Stimulated activated CD4-positive, alpha-beta T cell treated with anti-CD3 and anti-CD28 coated beads, TNF-alpha, amount 100 ng/mL, for 4 hours (primary cell): ENCODE results near the gene LACRT.

Experiments
- DNase-seq, 3 experiments: peaks; one replicate each; pipeline ENCODE4 v3.0.0-alpha.2; 2020; ENCODE audit warnings: low read depth in 3 of 3

The LACRT gene

DNA sequence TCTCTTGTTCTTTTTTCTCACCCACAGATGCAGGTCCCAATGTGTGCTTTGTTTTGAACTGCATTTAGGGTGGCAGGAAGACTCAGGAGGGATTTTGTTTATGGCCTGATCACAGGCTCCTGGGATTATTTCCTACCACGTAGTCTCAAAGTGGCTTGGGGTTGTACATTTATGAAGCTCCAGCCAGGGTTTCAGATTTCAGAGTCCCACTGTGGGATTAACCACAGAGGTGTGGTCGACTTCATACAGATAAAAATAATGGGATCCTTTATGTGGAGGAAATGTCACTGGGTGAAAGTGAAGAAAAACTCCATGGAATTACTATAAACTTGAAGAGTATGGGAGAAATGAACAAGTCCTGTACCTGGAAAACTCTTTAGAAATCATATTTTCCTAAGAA, 32.0 kb downstream of the LACRT start:
- DNase-seq, result no peak

DNA sequence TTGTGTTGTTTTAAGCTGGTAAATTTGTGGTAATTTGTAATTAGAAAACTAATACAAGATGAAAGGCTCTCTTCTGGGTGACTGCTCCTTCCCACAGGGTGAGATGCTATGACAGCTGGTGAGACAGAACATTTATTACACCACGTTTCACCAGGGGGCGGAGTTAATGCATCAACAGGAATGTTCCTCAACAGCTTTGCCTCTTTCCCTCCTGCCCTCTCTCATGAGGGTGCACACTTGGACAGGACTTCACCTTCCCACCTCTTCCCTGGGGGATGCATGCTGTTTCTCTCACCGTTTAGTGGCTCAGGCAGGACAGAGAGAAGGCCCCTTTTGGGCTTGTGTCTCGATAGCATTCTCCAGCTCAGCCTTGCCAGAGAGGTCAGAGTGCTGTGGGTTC, 32.9 kb downstream of the LACRT start:
- no peak for DNase-seq

DNA sequence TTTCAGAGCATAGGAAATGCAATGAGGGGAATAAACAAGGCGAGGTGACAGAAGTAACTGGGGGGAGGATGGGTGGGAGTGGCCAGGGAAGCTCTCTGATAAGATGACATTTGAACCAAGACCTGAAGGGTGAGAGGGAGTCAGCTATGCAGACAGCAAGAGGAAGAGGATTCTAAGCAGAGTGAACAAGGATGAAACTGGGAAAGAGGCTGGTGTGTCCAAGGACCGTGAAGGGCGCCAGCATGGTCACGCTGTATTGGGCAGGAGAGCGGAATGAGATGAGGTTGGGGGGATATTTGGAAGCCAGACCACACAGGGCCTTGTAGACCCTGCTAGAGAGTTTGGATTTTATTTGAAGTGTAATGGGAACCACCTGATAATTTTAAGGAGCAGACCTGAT, 35.7 kb downstream of the LACRT start:
- no peak for DNase-seq

DNA sequence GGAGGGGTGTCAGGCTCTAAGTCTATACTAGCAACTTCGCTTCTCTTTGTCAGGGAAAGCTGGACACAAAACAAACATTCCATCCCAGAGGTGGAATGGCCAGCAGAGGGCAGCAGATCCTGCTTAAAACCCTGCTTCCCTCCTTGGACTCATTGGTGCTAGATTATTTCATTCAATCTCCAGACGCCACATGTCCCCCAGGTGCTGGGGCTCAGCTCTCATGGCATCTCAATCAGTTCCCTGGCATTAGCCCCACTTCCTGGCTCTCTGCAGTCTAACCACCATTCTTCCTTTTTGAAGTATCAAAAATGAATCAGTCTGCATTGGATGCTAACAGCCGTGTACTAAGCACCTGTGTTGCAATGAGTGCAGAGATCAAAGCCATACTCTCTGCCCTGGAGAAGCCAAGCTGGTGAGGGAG, 38.2 kb downstream of the LACRT start:
- DNase-seq, result peak; percentile 5 to 31 (median 27)

DNA sequence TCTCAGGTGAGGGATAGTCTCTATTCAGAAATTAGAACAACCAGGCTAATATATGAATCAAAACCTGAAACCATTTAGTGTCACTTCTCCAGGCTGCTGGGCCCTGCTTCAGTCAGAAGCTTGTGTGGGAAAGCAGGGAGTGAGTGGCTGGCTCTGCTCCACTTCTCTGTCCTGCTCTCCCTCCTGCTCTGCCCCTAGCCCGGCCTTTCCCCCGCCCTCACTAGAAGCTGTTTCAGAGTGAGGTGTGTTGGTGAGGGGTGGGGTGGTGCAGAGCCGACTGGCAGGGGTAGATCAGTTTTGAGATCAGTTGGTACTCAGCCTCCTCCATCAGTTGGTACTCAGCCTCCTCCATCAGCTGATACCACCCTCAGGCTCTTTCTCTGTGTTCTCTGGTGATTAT, 39.2 kb downstream of the LACRT start:
- DNase-seq, result no peak

DNA sequence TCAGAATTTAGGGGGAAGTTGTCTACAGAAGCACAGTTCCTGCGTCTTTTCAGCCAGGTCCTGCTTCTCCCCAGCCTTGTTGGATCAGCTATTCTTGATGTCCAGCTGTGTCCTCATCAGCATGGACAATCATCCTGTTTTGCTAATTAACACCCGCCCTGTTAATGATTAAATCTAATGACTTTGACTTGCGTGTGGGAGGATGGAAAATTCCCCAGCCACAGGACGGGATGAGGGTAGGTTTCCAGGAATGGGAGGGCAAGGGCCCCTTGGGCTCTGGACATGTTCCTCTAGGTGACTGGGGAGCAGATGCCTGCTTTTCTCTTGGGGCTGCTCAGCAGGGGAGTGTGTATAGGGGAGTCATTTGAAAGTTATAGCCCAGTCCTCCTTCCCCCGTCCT, 41.0 kb downstream of the LACRT start:
- DNase-seq, result no peak

DNA sequence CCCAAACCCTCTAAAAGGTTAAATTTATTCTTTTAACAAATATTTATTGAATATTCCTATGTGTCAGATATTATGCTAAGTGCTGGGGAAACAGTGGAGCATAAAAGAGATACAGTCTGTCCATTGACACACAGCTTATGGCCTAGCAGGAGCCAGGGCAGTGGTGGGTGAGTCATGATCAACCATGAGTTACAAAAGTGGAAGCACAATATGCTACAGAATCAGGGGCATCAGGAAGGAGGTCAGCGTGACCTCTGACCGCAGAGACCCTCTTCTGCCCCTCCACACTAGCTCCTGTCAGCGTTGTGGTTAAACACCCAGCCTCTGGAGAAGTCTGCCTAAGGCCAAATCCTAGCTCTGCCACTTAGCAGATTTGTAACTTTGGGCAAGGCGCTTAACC, 41.6 kb downstream of the LACRT start:
- DNase-seq, result no peak

DNA sequence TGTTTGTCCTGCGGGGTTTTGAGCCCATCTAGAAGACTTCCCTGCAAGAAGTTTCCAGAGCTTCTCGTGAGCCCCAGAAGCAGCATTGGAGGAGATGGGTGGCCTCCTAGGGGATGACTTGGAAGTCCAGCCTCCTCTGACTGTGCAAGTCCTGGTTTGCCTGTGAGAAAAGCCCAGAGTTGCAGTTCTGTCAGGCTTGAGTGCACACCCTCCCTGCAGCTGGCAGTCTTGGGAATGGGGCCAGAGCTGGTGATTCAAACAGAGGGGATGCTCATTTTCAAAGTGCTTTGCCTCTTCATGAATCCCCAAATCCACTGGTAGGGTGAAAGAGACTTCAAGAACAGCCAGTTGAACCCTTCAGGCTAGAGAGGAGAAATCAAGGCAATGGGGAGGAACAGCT, 42.4 kb downstream of the LACRT start:
- DNase-seq, result no peak

DNA sequence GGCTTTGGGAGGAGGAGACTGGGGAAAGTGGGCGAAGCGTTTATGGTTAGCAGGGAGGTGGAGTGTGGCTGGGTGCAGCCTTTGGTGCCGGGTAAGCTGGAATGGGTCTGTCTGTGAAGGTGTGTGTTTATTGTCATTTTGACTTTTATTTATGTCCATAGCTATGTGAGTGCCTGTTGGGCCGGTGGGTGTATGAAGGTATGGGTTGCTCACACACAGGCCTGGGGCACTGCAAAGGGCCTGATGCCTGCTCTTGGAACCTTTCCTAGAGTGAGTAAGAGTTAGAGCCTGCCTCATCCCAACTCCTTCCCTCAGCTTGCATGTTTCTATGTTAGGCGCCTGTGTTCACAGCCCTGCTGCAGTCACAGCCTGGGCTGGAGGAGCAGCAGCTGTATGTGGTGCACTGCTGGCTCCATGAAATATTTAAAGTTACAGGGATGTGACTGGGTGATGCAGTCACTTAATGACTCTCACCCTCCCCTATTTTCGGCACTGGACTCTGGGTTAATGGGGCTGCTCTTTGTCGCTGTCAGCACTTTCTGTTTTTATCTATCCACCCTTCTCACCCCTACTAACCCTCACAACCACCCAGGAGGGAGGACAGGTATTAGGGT, 43.6 kb downstream of the LACRT start:
- DNase-seq, result no peak

DNA sequence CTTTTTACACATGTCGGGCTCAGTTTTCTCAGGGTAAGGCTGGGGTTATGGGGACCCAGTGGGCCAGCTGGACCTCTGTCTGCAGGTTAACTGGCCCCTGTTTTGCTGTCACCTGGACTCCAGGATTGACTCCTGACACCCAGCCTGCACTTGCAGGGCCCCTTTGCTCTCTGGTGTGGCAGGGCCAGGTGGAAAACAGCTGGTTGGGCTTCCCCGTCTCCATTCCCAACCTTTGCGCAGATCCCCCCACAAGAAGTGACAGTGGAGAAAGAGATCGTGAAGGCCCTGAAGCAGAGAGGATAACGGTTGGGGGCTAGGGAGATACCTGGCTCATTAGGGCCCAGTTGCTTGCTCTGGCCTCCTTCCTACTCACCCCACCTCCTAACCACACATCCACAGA, 44.7 kb downstream of the LACRT start:
- DNase-seq, result no peak

DNA sequence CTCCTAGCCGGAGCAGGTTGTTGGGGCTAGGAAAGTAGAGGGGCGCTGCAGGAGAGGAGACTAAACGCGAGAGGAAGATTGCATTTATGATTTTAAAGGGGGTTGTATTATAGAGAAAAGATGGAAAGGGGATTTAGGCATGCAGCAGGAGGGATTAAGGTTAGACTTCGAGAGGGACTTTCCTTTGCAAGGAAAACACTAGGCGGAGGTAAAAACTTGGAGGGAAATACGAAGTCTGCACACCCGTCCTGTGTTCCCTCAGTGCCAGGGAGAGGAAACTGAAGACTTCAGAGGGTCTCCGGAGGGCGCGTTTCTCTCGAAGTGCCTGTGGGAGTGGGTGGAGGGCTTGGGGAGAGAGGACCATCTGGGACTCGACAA, 45.8 kb downstream of the LACRT start:
- no peak for DNase-seq

DNA sequence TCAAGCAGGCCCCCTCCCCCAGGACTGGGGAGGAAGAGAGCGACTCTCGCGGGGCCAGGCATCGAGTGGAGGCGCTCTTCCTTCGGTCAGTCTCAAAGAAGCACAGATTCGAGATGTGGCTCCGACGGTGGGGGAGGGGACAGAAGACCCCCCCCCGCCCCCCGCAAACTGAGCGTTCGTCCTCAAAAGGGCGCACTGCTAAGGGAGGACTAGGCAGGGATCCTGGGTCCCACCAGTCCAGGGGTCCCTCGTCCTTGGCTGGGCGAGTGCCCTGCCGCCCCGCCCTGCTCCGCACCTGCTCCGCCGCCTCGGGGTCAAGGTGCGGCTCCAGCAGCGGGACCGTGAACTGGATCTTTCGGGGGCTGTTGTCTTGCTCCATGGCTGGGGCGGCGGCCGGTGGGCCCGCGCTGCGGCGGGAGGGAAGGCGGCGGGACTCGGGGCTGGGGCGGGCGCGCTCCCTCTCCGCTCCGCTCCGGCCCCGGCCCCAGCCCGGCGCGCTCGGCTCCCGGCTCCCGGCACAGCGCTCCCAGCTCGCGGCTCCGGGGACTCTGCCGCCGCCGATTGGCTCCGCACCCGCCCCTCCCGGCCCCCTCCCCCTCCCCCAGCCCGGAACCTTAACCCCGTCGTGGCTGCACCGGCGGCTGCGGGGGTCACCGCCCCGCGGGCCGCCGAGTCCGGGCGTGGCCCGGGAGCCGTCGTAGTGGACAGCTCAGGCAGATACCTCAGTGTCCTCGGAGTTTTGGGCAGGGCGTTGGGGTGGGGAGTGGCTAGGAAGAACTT, 46.4 kb downstream of the LACRT start, which contains the start of gene PPP1R1A:
PPP1R1A (minus strand) TSS at position 550 of the 780 bp plus-strand sequence; CDS start at position 379, 171 bp downstream.
- no peak for DNase-seq

DNA sequence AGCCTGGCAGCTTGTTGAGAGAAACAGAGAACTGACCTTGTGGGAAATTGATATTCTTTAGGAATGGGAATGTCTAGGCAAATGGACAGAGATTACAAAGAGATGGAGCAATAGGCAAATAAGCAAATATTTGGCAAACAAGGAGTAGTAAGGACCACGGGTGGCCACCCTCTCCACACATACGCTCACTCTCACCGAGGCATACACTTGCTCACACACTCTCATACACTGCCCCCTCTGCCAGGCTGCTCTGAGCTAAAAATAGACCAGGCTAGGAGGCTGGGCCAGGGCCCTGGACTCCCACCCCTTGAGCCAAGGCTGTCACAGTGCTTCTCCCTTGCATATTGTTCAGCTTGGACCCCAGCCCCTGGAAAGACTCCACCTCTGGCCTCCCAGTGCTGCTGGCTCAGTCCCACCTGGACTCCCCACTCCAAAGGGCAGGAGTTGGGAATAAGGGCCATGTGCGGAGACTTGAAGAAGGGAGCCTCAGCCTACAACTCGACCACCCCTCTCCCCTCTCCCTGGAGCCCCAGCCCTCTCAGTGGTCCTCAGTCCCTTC, 47.3 kb downstream of the LACRT start:
- DNase-seq, result no peak

DNA sequence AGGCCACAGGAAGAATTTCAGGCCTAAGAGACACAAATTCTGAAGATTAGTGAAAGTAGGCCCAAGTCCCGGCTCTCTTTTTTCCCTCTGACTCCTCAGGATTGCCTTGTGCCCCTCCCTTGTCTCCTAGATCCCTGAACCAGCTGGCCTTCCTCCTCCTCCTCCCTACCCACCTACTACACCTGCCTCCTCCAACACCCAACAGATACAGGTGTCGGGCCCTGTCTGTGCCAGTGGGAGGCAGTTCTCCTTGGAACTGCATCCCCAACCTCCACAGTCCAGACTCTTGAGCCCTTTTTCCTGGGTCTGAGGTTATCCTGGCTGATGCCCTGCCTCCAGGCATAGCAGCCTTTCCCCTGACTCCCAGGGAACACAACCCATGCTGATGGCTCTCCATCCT, 48.1 kb downstream of the LACRT start:
- no peak for DNase-seq

DNA sequence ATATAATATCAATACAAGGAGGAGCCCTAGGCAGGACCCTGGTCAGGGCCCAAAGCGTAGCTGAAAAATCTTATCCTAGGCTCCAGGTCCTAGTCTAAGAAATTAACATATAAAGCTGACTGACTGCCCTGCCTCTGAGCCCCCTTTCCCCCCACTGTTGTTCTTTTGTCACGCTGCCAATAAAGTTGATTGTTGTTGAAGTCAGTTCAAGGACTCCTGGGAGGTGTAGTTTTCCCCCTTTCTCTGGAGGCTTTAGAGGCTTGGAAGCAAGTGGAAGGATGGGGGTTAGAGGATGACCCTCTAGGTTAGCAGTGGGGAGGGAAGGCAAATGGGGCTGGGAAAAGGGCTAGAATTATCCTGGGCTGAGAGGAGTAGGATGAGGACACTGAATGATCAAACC, 49.5 kb downstream of the LACRT start:
- DNase-seq, result no peak

DNA sequence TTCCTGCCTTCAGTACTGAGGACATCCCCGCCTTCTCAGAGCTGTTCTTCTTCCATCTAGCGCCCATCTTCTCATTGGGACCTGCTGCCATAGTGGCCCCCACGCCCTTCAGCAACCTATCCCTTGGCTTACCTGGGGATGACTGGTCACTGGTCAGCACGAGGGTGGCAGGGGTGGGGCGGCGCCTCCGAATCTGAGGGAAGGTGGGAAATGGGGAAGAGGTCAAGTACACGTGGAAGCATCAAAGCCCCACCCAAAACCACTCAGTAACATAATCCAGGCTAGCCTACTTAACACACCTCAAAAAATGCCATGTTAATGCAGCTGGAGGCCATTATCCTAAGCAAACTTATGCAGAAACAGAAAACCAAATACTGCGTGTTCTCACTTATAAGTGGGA, 50.6 kb downstream of the LACRT start:
- no peak for DNase-seq

DNA sequence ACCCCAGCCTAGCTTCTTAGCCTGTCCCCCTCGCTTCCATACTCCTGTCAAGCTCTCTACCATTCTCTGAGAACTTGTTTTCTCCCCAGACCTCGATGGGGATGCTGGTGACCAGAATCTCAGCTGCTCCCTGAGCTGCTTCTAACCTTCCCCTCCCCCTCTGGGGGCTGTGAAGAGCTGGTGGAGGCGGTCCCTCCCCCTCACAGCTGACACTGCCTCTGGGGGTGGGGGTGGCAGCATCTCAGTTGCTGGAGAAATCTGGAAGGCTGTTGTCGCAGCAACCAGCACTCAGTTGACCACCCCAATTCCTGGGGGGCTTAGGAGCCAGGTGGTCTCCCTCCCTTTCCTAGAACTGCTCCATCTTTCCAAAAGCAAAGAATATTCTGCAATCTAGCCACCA, 51.0 kb downstream of the LACRT start:
- DNase-seq, result no peak

DNA sequence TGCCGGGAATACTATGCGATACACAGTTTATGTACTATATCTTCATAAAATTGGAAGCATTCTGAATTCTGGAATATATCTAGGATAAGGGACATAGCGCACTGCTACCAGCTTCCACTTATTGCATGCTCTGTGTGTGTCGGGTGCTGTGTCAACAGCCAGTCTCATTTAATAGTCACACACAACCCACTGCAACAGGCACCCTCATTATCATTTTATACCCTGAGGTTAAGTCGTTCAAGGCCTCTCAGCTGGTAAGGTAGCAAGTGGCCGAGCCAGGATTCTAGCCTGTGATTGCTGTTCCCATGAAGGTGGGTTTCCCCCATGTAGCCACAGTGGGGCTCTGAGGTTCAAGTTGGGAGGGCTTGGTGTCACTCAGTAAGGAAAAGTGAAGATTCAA, 53.3 kb downstream of the LACRT start:
- DNase-seq, result no peak
